HEK293T (cell line): ENCODE data around the gene EYS.

Experiments used
- CTCF ChIA-PET: fragments of 350-600 bp; formaldehyde crosslinking; extraction: SDS; loops from one replicate; lab custom pipeline; 2021; ENCODE audit warnings: antibody characterized with exemption, inconsistent platforms; lab: Yijun Ruan, JAX
- POLR2A ChIA-PET: fragments of 350-600 bp; formaldehyde crosslinking; extraction: SDS; loops from one replicate; lab custom pipeline; 2020; ENCODE audit warnings: antibody characterized with exemption, inconsistent platforms; lab: Yijun Ruan, JAX
- DNase-seq: peaks from one replicate; pipeline ENCODE4 v3.0.0; 2012; ENCODE audit warnings: mixed read lengths; ENCODE audit errors: extremely low spot score
- ARNT ChIP-seq: fragments of 450-650 bp; IDR thresholded peaks from 2 replicates; pipeline ENCODE4 v1.6.1; 2017; ENCODE audit warnings: mild to moderate bottlenecking
- BHLHE40 ChIP-seq: fragments of 450-650 bp; IDR thresholded peaks from 2 replicates; pipeline ENCODE4 v1.6.1; 2016; ENCODE audit warnings: mild to moderate bottlenecking, moderate library complexity, borderline replicate concordance
- CTBP1 ChIP-seq: fragments of 450-650 bp; IDR thresholded peaks from 2 replicates; pipeline ENCODE4 v1.6.1; 2016; ENCODE audit warnings: borderline replicate concordance
- ELF4 ChIP-seq: fragments of 450-650 bp; IDR thresholded peaks from 2 replicates; pipeline ENCODE4 v1.6.1; 2017; ENCODE audit warnings: antibody characterized with exemption
- FOXA1 ChIP-seq: fragments of 450-650 bp; IDR thresholded peaks from 2 replicates; pipeline ENCODE4 v1.6.1; 2016; ENCODE audit warnings: mild to moderate bottlenecking
- FOXK2 ChIP-seq: fragments of 450-650 bp; IDR thresholded peaks from 2 replicates; pipeline ENCODE4 v1.6.1; 2016; ENCODE audit warnings: mild to moderate bottlenecking
- FOXM1 ChIP-seq: fragments of 450-650 bp; IDR thresholded peaks from 2 replicates; pipeline ENCODE4 v1.6.1; 2017; ENCODE audit warnings: mild to moderate bottlenecking, borderline replicate concordance
- HDGF ChIP-seq: fragments of 450-650 bp; IDR thresholded peaks from 2 replicates; pipeline ENCODE4 v1.6.1; 2017; ENCODE audit warnings: antibody characterized with exemption, borderline replicate concordance
- L3MBTL2 ChIP-seq: fragments of 450-650 bp; conservative IDR thresholded peaks from 2 replicates; pipeline ENCODE4 v1.6.1; 2016; ENCODE audit warnings: mild to moderate bottlenecking
- LEF1 ChIP-seq: fragments of 450-650 bp; IDR thresholded peaks from 2 replicates; pipeline ENCODE4 v1.6.1; 2017; ENCODE audit warnings: mild to moderate bottlenecking, borderline replicate concordance
- NFRKB ChIP-seq: fragments of 450-650 bp; IDR thresholded peaks from 2 replicates; pipeline ENCODE4 v1.6.1; 2016; ENCODE audit warnings: mild to moderate bottlenecking, moderate library complexity
- SP1 ChIP-seq: fragments of 450-650 bp; IDR thresholded peaks from 2 replicates; pipeline ENCODE4 v1.6.1; 2017
- SUZ12 ChIP-seq: fragments of 450-650 bp; IDR thresholded peaks from 2 replicates; pipeline ENCODE4 v1.6.1; 2016; ENCODE audit warnings: mild to moderate bottlenecking
- TARDBP ChIP-seq: fragments of 450-650 bp; IDR thresholded peaks from 2 replicates; pipeline ENCODE4 v1.6.1; 2016
- ZNF384 ChIP-seq: fragments of 450-650 bp; IDR thresholded peaks from 2 replicates; pipeline ENCODE4 v1.6.1; 2016
- TF ChIP-seq, protein P1 (sequence below): fragments of 450-650 bp; IDR thresholded peaks from 2 replicates; pipeline ENCODE4 v1.6.1; 2016

EYS gene

DNA sequence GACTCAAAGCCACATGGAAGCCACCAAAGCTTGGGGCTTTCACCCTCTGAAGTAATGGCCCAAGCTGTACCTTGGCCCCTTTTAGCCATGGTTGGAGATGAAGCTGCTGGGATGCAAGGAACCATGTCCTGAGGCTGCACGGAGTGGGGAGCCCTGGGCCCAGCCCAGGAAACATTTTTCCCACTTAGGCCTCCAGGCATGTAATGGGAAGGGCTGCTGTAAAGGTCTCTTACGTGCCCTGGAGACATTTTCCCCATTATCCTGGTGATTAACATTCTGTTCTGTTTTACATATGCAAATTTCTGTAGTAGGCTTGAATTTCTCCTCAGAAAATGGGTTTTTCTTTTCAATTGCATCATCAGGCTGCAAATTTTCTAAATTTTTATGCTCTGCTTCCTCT, 558.2 kb downstream of the EYS start:
- no peak for TF ChIP-seq ZNF384
- TF ChIP-seq SP1: no peak
- no peak for TF ChIP-seq FOXA1
- no peak for TF ChIP-seq SUZ12
- no peak for TF ChIP-seq LEF1
- no peak for TF ChIP-seq BHLHE40
- TF ChIP-seq TARDBP: no peak
- TF ChIP-seq CTBP1: no peak
- no peak for TF ChIP-seq NFRKB
- TF ChIP-seq FOXM1: no peak
- TF ChIP-seq ELF4: no peak
- TF ChIP-seq, protein P1, sequence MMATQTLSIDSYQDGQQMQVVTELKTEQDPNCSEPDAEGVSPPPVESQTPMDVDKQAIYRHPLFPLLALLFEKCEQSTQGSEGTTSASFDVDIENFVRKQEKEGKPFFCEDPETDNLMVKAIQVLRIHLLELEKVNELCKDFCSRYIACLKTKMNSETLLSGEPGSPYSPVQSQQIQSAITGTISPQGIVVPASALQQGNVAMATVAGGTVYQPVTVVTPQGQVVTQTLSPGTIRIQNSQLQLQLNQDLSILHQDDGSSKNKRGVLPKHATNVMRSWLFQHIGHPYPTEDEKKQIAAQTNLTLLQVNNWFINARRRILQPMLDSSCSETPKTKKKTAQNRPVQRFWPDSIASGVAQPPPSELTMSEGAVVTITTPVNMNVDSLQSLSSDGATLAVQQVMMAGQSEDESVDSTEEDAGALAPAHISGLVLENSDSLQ: no peak
- no peak for TF ChIP-seq ARNT
- TF ChIP-seq HDGF: no peak
- TF ChIP-seq FOXK2: no peak
- no peak for TF ChIP-seq L3MBTL2
- POLR2A ChIA-PET: no interaction called here
- no peak for DNase-seq
- CTCF ChIA-PET: no interaction called here

DNA sequence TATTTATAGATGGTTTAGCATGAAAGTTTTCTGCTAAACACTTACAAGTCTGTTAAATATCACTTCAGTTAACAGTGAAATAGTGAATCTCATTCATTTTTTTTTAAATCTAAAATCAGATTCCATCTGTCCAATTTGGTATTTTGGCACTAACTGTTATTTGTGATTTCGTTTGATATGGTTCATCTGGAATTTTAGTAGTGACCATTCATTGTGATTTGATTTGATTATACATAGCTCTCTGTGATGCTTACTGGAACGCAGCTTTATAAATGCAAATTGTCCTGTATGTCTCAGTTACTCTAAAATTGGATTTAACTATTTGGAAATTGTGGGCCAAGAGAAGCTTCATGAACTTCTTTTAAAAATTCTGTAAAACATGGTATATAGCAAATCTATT, 571.5 kb downstream of the EYS start:
- TF ChIP-seq ZNF384 (no peak), FOXA1 (no peak), FOXM1 (no peak), TARDBP (no peak), ARNT (no peak), SUZ12 (no peak), SP1 (no peak), NFRKB (no peak), ELF4 (no peak), LEF1 (no peak), CTBP1 (no peak)
- CTCF ChIA-PET: no interaction called here
- POLR2A ChIA-PET: no interaction called here
- DNase-seq: no peak

DNA sequence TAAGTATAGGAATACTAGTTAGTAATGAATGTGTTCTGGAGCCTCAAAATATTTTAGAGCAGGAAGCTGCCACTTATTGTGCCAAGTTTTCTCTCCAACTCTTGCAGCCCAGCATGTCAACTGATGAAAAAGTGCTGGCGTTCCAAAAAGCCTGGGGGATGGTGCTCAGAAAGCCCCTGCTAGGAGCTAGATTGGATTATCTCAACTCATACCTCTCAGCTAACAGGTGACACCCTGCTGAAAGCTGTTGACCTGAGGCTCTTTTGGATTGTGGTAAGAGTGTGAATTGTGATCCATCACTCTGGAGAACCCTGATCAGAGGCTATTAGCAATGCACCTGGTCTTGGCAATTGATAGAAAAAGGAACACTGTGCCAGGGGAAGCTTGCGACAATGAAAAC, 580.4 kb downstream of the EYS start:
- POLR2A ChIA-PET: no interaction called here
- no peak for DNase-seq
- CTCF ChIA-PET: no interaction called here
- TF ChIP-seq ZNF384 (no peak), HDGF (no peak), FOXK2 (no peak), ELF4 (no peak), CTBP1 (no peak), BHLHE40 (no peak), NFRKB (no peak), TARDBP (no peak), FOXA1 (no peak), SUZ12 (no peak), FOXM1 (no peak), LEF1 (no peak), ARNT (no peak)
- TF ChIP-seq, protein P1: no peak

DNA sequence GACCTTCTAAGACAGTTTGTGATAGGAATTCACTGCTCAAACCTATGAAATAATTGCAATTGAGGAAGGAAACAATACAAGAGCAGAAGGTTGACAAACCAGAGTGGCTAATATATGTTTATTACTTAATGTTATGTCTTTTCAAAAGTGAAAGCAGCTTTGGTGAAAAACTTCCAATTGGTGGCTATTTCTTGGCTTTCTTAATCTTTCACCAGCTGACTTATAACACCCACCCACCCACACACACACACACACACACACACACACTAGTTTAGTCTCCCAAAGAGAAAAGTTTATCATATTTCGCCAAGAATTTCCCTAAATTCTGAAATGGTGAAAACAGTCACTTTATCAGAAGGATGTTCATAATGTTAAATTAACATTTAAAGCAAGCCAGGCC, 583.5 kb downstream of the EYS start:
- TF ChIP-seq BHLHE40 (no peak), ELF4 (no peak), ZNF384 (no peak), FOXA1 (no peak), FOXK2 (no peak), LEF1 (no peak), HDGF (no peak), FOXM1 (no peak), SP1 (no peak), TARDBP (no peak), L3MBTL2 (no peak), ARNT (no peak), NFRKB (no peak), SUZ12 (no peak), CTBP1 (no peak)
- TF ChIP-seq, protein P1: no peak
- POLR2A ChIA-PET: no interaction called here
- no peak for DNase-seq
- CTCF ChIA-PET: no interaction called here

DNA sequence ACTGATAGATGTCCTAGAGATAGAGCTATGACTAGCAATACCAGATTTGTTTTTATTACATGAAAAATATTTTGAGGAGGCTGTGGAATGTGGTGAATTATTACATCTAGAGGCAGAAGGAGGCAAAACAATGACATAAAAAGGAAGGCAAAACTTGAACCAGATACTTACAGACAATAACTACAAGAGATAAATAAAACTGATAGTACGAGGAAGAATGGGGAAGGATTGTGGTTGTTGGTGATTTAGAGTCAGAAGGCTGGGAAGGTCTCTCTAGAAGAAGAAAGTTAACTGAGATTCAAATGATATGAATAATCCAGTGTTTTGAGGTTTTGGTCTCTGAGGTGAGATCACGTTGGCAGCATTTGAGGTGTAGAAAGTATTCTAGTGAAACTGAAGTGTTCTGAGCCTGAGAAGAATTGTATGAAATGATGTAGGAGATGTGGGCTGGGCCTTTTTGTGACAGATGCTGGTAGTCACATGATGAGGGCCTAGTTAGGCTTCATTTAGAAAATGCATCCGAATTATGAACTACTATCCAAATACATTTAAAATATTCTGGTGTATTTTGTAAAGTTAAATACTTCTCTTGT, 589.1 kb downstream of the EYS start:
- POLR2A ChIA-PET: no interaction called here
- CTCF ChIA-PET: no interaction called here
- DNase-seq: no peak
- no peak for TF ChIP-seq TARDBP
- no peak for TF ChIP-seq LEF1
- no peak for TF ChIP-seq FOXA1
- no peak for TF ChIP-seq ARNT
- TF ChIP-seq BHLHE40: no peak
- TF ChIP-seq ELF4: no peak
- TF ChIP-seq, protein P1: no peak
- no peak for TF ChIP-seq SP1
- TF ChIP-seq FOXM1: no peak
- no peak for TF ChIP-seq ZNF384
- no peak for TF ChIP-seq NFRKB
- TF ChIP-seq HDGF: no peak
- TF ChIP-seq L3MBTL2: no peak
- no peak for TF ChIP-seq SUZ12
- TF ChIP-seq FOXK2: no peak
- TF ChIP-seq CTBP1: no peak
